ENCODE results near the gene DUSP22. TPM values are rescaled to one million over a fixed set of nuclear protein-coding genes. Genes with fewer than 3 reads are reported as not detected.
A peak's percentile ranks its signal among the peaks of the same experiment; 100 is the strongest.

DUSP22 gene
- total and polyA plus RNA-seq, 9 of the 15 experiments (the other 6 are each of a cell fraction or from before 2014, with no cell fraction given) = 9.3 to 19.4 (median 11.8) TPM

- intact Hi-C loops (cut with micrococcal nuclease) (no loop called here), in situ Hi-C loops (cut with MboI) (no loop called here)
- H3K79me2 ChIP-seq (ENCODE audit: control insufficient read depth, insufficient read depth, low read length) = no peaks in the 10 kb centered on the region
- DNase-seq (ENCODE audit: extremely low read depth in 1 of 4, low spot score in 3 of 4) = peak in 1 of 4 experiments; percentile 23
- H2AFZ ChIP-seq (ENCODE audit: low read depth, low read length) = no peak overlapping the region
- TF ChIP-seq BCLAF1 (IDR thresholded peaks at IDR 0.05; ENCODE audit: borderline replicate concordance in 1 of 2, control insufficient read depth in 1 of 2, low read depth in 2 of 2, low read length in 1 of 2) = no peak
- TF ChIP-seq RAD21 (CRISPR knock-in tag; conservative IDR thresholded peaks at IDR 0.05 in 1 of 2, IDR thresholded peaks at IDR 0.05 in 1 of 2) = 0 out of 4 replicates have a peak, but pooled peaks of 1 of the 2 experiments have one; percentile 3
- no peak for TF ChIP-seq PHF20 (IDR thresholded peaks at IDR 0.05; ENCODE audit: partially characterized antibody)
- TF ChIP-seq TEAD2 (tag; IDR thresholded peaks at IDR 0.05) = no peak
- 0 out of 2 replicates have a peak, but pooled peaks have one; percentile 10 for TF ChIP-seq KLF16 (IDR thresholded peaks at IDR 0.05)
- no peak for TF ChIP-seq ZNF57 (CRISPR knock-in tag; IDR thresholded peaks at IDR 0.05)
- TF ChIP-seq RNF2 (IDR thresholded peaks at IDR 0.05) = no peak
- no peak for TF ChIP-seq MXD1 (CRISPR knock-in tag; IDR thresholded peaks at IDR 0.05; ENCODE audit: borderline replicate concordance, poor library complexity, severe bottlenecking)
- TF ChIP-seq CHCHD3 (CRISPR knock-in tag; IDR thresholded peaks at IDR 0.05) = no peak
- peak; percentile 36 to 51 (median 49) for TF ChIP-seq CTCF (IDR thresholded peaks at IDR 0.05 in 2 of 3, conservative IDR thresholded peaks at IDR 0.05 in 1 of 3; ENCODE audit: insufficient read depth in 2 of 3, low read depth in 1 of 3, low read length in 3 of 3)
- BruUV-seq (replicated peaks) = no TSS peak
- no peak overlapping the region for H3K27ac ChIP-seq (ENCODE audit: extremely low read depth, low read depth, low read length)
- ChIA-PET CTCF (ENCODE audit: low intra/inter-chr PET ratio) (no interaction called here), POLR2A (interaction anchor here (1.9 kb wide), 1 partner anchor 11 kb away, joined by 5 read pairs; the partner anchor contains the start of gene DUSP22)
- no peaks in the 10 kb centered on the region for H3K9me1 ChIP-seq (ENCODE audit: control insufficient read depth, insufficient read depth, low read length)
- WGBS (ENCODE audit: insufficient coverage, low coverage, missing lambda C conversion rate) = 40% methylated on average over 21 of the region's 21 CpGs
- no peaks in the 10 kb centered on the region for H3K36me3 ChIP-seq (ENCODE audit: control insufficient read depth, insufficient read depth, low read length)
- H3K4me2 ChIP-seq (ENCODE audit: insufficient read depth, low read length) = no peak overlapping the region
- peaks cover 4 to 5% of the 10 kb centered on the region in 2 experiments; a peak in 3 of 5 replicates for H3K4me1 ChIP-seq (replicated peaks in 1 of 2; ENCODE audit: control insufficient read depth in 2 of 2, insufficient read depth in 2 of 2, low read length in 2 of 2)
- no peak overlapping the region for H3K9ac ChIP-seq (ENCODE audit: insufficient read depth in 1 of 2, low read depth in 2 of 2, low read length in 2 of 2)
- peaks cover 2 to 39% of the 10 kb centered on the region in 2 experiments; a peak in 3 of 5 replicates for H3K27me3 ChIP-seq (ENCODE audit: control insufficient read depth in 2 of 2, insufficient read depth in 2 of 2, low read length in 2 of 2)
- peak; percentile 64 for ATAC-seq
- H3K4me3 ChIP-seq = no peak overlapping the region
- peaks cover 14% of the 10 kb centered on the region; the same call in 1 of the 2 replicates for H4K20me1 ChIP-seq (replicated peaks; ENCODE audit: control insufficient read depth, insufficient read depth, low read length)
- FAIRE-seq = peak; percentile 44
- no peaks in the 10 kb centered on the region for H3K9me3 ChIP-seq (replicated peaks; ENCODE audit: control insufficient read depth, insufficient read depth, low read depth, low read length)
Observed at GRCh38 chr6:303948-304558, 11.8 kb downstream of the DUSP22 start.
